ENCODE data around the gene BICDL1. TPM values are rescaled to one million over a fixed set of nuclear protein-coding genes. Genes with fewer than 3 reads are reported as not detected.

BICDL1 gene
- total and polyA plus RNA-seq, 2 donors (not counting 3 experiments of a cell fraction or from before 2014, with no cell fraction given) = 0.19 TPM; not detected in 1

GRCh38 chr12:119994892-119995658 lies 6.0 kb downstream of the BICDL1 start:
- Histone ChIP-seq H3K79me2 (ENCODE audit: control insufficient read depth, insufficient read depth, low read length) (no peaks in the 10 kb centered on the region), H4K20me1 (replicated peaks; ENCODE audit: control insufficient read depth, extremely low read depth, insufficient read depth, low read length) (no peaks in the 10 kb centered on the region), H3K27me3 (ENCODE audit: control insufficient read depth in 2 of 2, insufficient read depth in 2 of 2, low read length in 2 of 2) (peaks cover 15 to 17% of the 10 kb centered on the region in 2 experiments), H3K4me2 (ENCODE audit: insufficient read depth, low read length) (no peak overlapping the region), H3K9me1 (replicated peaks; ENCODE audit: control insufficient read depth, extremely low read depth, insufficient read depth, low read length) (no peaks in the 10 kb centered on the region), H3K4me1 (ENCODE audit: control insufficient read depth, extremely low read depth, insufficient read depth, low read length) (no peaks in the 10 kb centered on the region), H3K4me3 (replicated peaks in 1 of 3; ENCODE audit: insufficient read depth in 1 of 3, low read depth in 1 of 3, low read length in 3 of 3) (no peak overlapping the region), H3K27ac (ENCODE audit: insufficient read depth, low read depth, low read length) (no peak overlapping the region), H3K9me3 (replicated peaks; ENCODE audit: control insufficient read depth, insufficient read depth, low read length) (no peaks in the 10 kb centered on the region), H2AFZ (ENCODE audit: low read depth, low read length) (no peak overlapping the region), H3K36me3 (ENCODE audit: control insufficient read depth in 2 of 2, extremely low read depth in 1 of 2, insufficient read depth in 2 of 2, low read length in 2 of 2) (no peaks in the 10 kb centered on the region), H3K9ac (replicated peaks; ENCODE audit: extremely low read depth, insufficient read depth, low read length) (no peak overlapping the region)
- TF ChIP-seq EZH2 (IDR thresholded peaks at IDR 0.05; ENCODE audit: borderline replicate concordance, low read depth, low read length, severe bottlenecking) (no peak), GATA2 (IDR thresholded peaks at IDR 0.05; ENCODE audit: insufficient read depth, insufficient read length, low read depth, low read length) (no peak), FOS (IDR thresholded peaks at IDR 0.05; ENCODE audit: borderline replicate concordance, insufficient read depth, low read length) (no peak), MAX (IDR thresholded peaks at IDR 0.05; ENCODE audit: insufficient read depth, insufficient read length) (no peak), MYC (IDR thresholded peaks at IDR 0.05; ENCODE audit: low read depth, low read length) (no peak), POLR2AphosphoS5 (IDR thresholded peaks at IDR 0.05; ENCODE audit: insufficient read depth, low read depth, low read length) (no peak), JUN (IDR thresholded peaks at IDR 0.05; ENCODE audit: borderline replicate concordance, insufficient read depth, insufficient read length, low read depth) (no peak), POLR2A (IDR thresholded peaks at IDR 0.05; ENCODE audit: low read depth, low read length) (no peak), CTCF (IDR thresholded peaks at IDR 0.05; ENCODE audit: extremely low read depth in 1 of 2, insufficient read depth in 1 of 2, low read depth in 1 of 2, low read length in 2 of 2) (no peak)
- BruUV-seq (replicated peaks) = no TSS peak
- dilution Hi-C loops (cut with MboI; ENCODE audit: extremely low pct_ligation_motif_present, low sequenced_read_pairs) = no loop called here
- ChIA-PET CTCF (no interaction called here), POLR2A (no interaction called here)
- FAIRE-seq = no peak
- intact Hi-C loops (cut with micrococcal nuclease) = no loop called here
- DNase-seq (ENCODE audit: low read depth, low spot score) = no peak

All from endothelial cell of umbilical vein (primary cell).